ENCODE results near the gene ZNF827.

ZNF827 gene

GRCh38 chr4:145731028-145731427, 207.6 kb downstream of the ZNF827 start:
- in situ Hi-C loops (cut with HindIII; ENCODE audit: low sequenced_read_pairs): no loop called here
- no peak for TF ChIP-seq CTCF (IDR thresholded peaks at IDR 0.05; ENCODE audit: low read depth, low read length, missing control alignments)
- DNase-seq (ENCODE audit: low read depth): no peak

GRCh38 chr4:145730026-145730425, 208.6 kb downstream of the ZNF827 start:
- DNase-seq (ENCODE audit: low read depth): no peak
- no peak overlapping the region for H3K4me3 ChIP-seq (ENCODE audit: low read depth, low read length)
- TF ChIP-seq CTCF (IDR thresholded peaks at IDR 0.05; ENCODE audit: low read depth, low read length, missing control alignments): no peak
- in situ Hi-C loops (cut with HindIII; ENCODE audit: low sequenced_read_pairs): no loop called here

More at GRCh38 chr4:145731028-145731427, 207.6 kb downstream of the ZNF827 start:
- H3K4me3 ChIP-seq (ENCODE audit: low read depth, low read length): no peak overlapping the region

DNA sequence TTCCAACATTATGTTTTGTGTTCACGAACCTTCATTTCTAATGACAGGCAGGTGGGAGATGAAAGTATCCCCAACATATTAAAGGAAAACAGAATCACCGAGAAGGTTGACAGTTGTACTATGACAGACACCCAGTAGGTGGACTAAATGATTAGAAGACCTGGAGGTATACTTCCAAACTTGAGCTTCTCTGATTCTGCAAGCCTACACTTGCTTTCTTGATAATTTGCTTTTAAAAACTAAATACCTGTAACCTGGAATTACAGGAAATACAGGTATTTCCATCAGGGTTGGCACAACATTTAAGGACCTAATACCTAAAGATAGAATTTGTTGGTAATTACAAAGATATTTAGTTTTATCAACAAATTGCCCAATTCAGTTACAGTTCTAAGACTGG, 215.3 kb downstream of the ZNF827 start:
- TF ChIP-seq CTCF (IDR thresholded peaks at IDR 0.05; ENCODE audit: low read depth, low read length, missing control alignments): no peak
- H3K4me3 ChIP-seq (ENCODE audit: low read depth, low read length): no peak overlapping the region
- in situ Hi-C loops (cut with HindIII; ENCODE audit: low sequenced_read_pairs): no loop called here
- no peak for DNase-seq (ENCODE audit: low read depth)

DNA sequence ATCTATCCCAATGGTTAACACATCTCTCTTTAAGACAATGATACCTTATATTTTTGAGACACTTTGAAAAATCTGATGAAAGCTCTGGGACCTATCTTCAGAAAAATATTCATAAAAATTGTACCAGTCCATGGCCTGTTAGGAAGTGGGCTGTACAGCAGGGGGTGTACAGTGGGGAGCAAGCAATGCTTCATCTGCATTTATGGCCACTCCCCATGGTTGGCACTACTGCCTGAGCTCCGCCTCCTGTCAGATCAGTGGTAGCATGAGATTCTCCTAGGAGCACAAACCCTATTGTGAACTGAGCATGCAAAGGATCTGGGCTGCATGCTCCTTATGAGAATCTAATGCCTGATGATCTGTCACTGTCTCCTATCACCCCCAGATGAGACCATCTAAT, 216.1 kb downstream of the ZNF827 start:
- in situ Hi-C loops (cut with HindIII; ENCODE audit: low sequenced_read_pairs): no loop called here
- H3K4me3 ChIP-seq (ENCODE audit: low read depth, low read length): no peak overlapping the region
- no peak for DNase-seq (ENCODE audit: low read depth)
- no peak for TF ChIP-seq CTCF (IDR thresholded peaks at IDR 0.05; ENCODE audit: low read depth, low read length, missing control alignments)

DNA sequence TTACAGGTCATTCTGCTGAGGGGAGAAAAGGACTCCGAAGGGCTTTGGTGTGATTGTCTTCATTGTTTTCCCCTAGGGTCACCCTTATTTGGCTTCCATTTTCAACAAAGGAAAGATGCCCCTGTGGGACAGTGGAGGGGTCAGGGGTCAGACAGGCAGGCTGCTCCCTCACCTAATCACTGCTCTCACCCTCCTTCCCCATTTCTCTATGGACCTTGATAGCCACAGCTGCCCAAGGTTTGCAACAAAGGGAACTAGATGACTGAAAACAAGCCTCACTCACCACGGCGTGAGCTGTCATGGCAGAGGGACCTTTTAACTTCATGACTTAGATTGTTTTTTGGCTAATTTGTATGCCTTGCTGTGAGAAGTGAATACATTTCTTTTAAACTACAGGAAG, 218.0 kb downstream of the ZNF827 start:
- in situ Hi-C loops (cut with HindIII; ENCODE audit: low sequenced_read_pairs): no loop called here
- no peak overlapping the region for H3K4me3 ChIP-seq (ENCODE audit: low read depth, low read length)
- no peak for TF ChIP-seq CTCF (IDR thresholded peaks at IDR 0.05; ENCODE audit: low read depth, low read length, missing control alignments)
- DNase-seq (ENCODE audit: low read depth): no peak

DNA sequence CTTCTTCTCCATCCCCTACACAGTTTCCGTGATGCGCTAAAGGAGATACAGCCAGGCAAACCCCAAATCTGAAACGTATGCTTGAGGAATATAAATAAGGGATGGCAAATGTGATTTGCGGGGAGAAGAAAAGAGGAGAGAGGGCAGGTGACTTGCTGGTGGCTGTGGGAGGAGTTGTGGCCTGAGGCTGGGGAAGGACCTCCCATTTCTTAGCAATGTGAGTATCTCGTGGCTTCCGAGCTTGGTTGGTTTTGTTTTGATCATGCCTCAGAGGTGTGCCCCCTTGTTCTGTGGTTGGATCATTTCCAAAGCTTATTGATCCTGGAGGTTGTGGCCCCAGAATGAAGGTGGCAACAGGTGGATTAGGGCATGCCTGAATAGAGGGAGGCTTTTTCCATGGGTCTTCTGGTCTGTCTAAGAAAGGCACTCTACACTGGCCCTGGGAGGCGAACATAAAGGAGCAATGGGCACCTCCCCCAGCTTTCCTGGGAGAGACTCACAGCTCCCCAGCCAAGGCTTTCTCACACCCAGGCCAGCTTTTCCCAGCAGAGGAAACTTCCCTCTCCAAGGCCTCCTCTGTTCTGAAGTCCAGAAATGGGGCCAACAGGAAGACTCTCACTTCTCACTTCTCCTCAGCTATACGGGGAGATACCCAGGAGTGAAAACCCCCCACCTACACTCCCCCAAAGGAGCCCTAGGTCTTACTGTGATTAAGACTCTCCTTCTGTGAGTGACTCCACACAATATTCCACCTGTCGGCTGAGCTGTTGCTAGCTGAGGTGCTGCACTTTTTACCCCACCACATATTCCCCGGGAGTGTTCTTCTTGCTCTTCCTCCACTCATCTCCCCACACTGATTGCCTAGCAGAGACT, 218.6 kb downstream of the ZNF827 start:
- no peak for DNase-seq (ENCODE audit: low read depth)

More for the DNA sequence above, 218.6 kb downstream of the ZNF827 start:
- TF ChIP-seq CTCF (IDR thresholded peaks at IDR 0.05; ENCODE audit: low read depth, low read length, missing control alignments): no peak
- no peak overlapping the region for H3K4me3 ChIP-seq (ENCODE audit: low read depth, low read length)
- in situ Hi-C loops (cut with HindIII; ENCODE audit: low sequenced_read_pairs): no loop called here
